ENCODE results near the gene EXOC2.

- TF ChIP-seq ISL1 (CRISPR knock-in tag; IDR thresholded peaks at IDR 0.05) (no peak), GLIS3 (CRISPR knock-in tag; IDR thresholded peaks at IDR 0.05) (no peak), ESRRG (CRISPR knock-in tag; IDR thresholded peaks at IDR 0.05) (no peak), ARNTL (CRISPR knock-in tag; IDR thresholded peaks at IDR 0.05; ENCODE audit: borderline replicate concordance, low read depth) (no peak), TCF4 (CRISPR knock-in tag; IDR thresholded peaks at IDR 0.05; ENCODE audit: borderline replicate concordance) (no peak), BACH2 (CRISPR knock-in tag; IDR thresholded peaks at IDR 0.05; ENCODE audit: borderline replicate concordance) (no peak), ZNF565 (CRISPR knock-in tag; conservative IDR thresholded peaks at IDR 0.05; ENCODE audit: low read depth) (no peak), ZFP3 (CRISPR knock-in tag; IDR thresholded peaks at IDR 0.05) (no peak), ZNF8 (CRISPR knock-in tag; IDR thresholded peaks at IDR 0.05) (no peak), PATZ1 (CRISPR knock-in tag; IDR thresholded peaks at IDR 0.05; ENCODE audit: borderline replicate concordance) (no peak), TOX (CRISPR knock-in tag; IDR thresholded peaks at IDR 0.05; ENCODE audit: borderline replicate concordance) (no peak)
Observed at GRCh38 chr6:659716-660581, 33.0 kb downstream of the EXOC2 start.

Data from SK-N-SH treated with all-trans-retinoic acid at 6 μM for 48 hours (cell line).